D721Med (cell line): ENCODE measurements around the gene SAMM50.

Source experiments
- DNase-seq: peaks from one replicate; pipeline ENCODE4 v3.0.0; 2011; ENCODE audit warnings: low spot score; ENCODE audit not compliant: insufficient read length
- FAIRE-seq: peaks from 2 replicates; lab custom pipeline; 2011; peaks lifted over from hg19 to GRCh38; lab: Jason Lieb, UNC
- TF ChIP-seq, protein P1 (sequence below): IDR thresholded peaks from 2 replicates; pipeline ENCODE4 v1.5.1; 2012; ENCODE audit warnings: mild to moderate bottlenecking, control low read depth; ENCODE audit not compliant: insufficient read depth; ENCODE audit errors: missing control alignments

Gene SAMM50

DNA sequence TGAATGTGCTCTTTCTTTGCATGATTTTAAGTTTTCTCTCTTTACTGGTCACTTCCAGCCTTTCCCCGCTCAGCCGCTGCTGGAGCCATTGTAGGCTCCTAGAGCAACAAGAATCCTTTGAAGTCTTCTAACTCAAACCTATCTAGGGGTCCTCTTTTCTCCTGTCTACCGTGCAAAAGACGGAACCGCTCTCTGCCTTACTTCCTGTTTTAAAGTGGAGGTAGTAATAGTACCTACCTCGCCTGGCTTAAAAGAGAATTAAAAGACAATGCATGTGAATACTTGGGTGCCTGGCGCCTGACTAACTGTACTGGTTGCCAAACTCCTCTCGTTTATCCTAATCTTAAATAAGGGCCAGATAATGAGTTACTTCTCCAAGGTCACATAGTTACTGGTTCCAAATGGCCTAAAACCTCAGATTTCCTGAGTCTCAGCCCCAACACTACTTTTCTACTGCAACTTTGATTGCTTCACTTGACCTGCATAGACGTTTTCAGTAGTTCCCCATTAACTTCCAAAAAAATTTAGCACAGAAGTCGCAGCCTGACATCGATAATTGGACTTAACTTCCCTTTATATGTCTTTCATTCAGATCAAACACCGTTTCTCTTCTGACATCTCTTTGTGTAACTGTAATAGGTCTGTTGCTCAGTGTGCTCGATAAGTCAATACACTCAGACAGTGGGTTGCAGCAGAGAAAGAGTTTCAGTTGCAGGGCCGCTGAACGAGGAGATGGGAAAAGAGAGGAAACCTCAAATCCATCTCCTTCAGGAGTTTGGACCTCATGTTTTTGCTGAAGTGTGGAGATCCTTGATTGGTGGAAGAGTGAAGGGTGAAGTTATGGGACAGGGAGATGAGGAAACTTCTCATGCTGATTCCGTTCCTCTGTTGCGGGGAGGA lies 891 bp downstream of the SAMM50 start:
- no peak for DNase-seq
- TF ChIP-seq, protein P1, sequence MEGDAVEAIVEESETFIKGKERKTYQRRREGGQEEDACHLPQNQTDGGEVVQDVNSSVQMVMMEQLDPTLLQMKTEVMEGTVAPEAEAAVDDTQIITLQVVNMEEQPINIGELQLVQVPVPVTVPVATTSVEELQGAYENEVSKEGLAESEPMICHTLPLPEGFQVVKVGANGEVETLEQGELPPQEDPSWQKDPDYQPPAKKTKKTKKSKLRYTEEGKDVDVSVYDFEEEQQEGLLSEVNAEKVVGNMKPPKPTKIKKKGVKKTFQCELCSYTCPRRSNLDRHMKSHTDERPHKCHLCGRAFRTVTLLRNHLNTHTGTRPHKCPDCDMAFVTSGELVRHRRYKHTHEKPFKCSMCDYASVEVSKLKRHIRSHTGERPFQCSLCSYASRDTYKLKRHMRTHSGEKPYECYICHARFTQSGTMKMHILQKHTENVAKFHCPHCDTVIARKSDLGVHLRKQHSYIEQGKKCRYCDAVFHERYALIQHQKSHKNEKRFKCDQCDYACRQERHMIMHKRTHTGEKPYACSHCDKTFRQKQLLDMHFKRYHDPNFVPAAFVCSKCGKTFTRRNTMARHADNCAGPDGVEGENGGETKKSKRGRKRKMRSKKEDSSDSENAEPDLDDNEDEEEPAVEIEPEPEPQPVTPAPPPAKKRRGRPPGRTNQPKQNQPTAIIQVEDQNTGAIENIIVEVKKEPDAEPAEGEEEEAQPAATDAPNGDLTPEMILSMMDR: no peak
- no peak for FAIRE-seq

DNA sequence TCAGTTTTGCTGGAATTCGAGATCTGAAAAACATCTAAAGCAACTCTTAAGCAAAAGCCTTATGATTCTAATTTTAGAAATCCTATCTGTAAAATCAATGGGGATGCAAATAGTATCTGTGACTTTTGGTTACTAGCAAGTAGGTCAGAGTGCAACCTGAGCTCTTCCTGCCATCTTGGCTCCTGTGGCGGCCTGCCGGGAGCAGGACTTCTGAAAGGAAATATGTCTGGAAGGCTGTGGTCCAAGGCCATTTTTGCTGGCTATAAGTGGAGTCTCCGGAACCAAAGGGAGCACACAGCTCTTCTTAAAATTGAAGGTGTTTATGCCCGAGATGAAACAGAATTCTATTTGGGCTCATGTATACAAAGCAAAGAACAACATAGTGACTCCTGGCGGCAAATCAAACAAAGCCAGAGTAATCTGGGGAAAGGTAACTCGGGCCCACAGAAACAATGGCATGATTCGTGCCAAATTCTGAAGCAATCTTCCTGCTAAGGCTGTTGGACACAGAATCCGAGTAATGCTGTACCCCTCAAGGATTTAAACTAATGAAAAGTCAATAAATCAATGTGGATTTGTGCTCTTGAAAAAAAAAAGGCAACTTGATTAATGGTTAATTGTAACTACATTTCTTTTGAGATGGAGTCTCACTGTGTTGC lies 1.7 kb downstream of the SAMM50 start:
- DNase-seq: no peak
- no peak for FAIRE-seq
- TF ChIP-seq, protein P1: no peak

DNA sequence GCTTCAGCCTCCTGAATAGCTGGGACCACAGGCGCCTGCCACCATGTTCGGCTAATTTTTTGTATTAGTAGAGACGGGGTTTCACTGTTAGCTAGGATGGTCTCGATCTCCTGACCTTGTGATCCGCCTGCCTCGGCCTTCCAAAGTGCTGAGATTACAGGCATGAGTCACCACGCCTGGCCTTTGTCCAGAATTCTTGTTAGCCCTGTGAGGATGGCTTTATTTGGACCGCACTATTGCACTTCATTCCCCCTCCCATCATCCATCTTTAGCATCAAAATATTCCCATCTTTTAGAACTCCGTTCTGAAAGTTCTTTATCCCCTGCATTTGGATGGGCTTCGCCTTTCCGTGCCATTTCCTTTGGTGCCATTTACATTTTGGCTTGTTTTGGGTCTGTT lies 2.6 kb downstream of the SAMM50 start:
- no peak for FAIRE-seq
- TF ChIP-seq, protein P1: no peak

DNA sequence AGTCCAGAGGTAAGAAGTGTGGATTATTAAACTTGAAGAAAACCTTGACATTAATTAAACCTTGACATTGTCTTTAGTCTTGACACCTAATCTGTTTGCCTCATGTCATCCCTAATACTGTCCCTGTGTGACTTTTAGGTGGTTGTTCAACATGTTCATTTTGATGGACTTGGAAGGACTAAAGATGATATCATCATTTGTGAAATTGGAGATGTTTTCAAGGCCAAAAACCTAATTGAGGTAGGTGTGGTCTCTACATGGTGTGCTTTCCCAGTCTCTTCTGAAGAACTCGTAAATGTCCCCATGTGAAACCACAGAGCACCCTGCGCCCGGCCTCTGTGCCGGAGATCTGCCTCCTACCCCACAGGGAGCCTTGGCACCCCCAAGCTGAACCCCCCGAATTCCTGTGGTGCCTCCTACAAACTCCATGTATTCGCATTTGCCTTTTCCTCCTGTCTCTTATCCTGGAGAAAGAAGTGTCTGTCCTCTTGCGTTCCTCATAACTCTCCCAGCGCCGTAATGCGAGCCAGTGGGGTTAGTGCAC lies 9.1 kb downstream of the SAMM50 start:
- FAIRE-seq: no peak
- TF ChIP-seq, protein P1: no peak
- DNase-seq: no peak

More for the DNA sequence above, 2.6 kb downstream of the SAMM50 start:
- no peak for DNase-seq

DNA sequence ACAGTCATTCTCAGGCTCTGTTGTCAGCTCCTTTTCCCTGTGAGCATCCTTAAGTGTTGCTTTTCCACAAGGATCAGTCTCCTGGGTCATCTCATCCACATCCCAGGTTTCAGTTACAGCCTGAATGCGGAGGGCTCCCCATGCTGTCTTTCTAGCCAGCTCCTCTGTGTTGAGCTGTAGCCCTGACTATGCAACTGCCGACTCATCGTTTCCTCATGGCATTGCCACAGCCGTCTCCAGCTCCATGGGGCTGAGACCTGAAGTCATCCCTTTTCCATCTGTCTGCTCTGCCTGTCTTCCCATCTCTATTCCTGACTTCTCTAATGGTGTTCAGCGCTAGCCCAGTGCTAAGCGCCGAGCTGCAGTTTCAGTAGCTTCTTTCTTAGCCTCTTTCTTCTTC lies 11.8 kb downstream of the SAMM50 start:
- DNase-seq (no peak), FAIRE-seq (no peak)
- TF ChIP-seq, protein P1: no peak

DNA sequence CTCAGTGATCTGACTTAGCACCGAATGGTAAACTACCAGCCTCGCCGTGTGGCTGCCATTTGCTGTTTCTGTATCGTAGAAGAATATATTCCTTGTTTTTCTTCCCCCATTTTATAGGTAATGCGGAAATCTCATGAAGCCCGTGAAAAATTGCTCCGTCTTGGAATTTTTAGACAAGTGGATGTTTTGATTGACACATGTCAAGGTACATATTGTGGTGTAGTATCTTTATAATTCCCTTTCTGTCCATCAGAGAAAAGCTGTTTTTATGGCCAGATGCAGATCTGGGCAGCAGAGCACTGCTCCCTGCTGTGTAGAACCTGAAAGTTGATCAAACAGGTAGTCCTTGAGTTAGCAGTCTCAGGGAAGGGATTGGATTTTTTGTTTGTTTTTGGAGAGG lies 13.4 kb downstream of the SAMM50 start:
- TF ChIP-seq, protein P1: no peak
- DNase-seq (no peak), FAIRE-seq (no peak)
